GM21619 (cell line): Measurements from ENCODE around the gene RIPOR3.
"Not testable (repeated sequence)": the region's sequence is repeated elsewhere in the genome, so short reads cannot be mapped to it uniquely, and the experiment has no call there.

Experiments
- ATAC-seq: cut with Tn5 transposase; IDR thresholded peaks from one replicate; pipeline ENCODE4 v1.9.1; 2021; ENCODE audit not compliant: unreplicated experiment

RIPOR3 gene

DNA sequence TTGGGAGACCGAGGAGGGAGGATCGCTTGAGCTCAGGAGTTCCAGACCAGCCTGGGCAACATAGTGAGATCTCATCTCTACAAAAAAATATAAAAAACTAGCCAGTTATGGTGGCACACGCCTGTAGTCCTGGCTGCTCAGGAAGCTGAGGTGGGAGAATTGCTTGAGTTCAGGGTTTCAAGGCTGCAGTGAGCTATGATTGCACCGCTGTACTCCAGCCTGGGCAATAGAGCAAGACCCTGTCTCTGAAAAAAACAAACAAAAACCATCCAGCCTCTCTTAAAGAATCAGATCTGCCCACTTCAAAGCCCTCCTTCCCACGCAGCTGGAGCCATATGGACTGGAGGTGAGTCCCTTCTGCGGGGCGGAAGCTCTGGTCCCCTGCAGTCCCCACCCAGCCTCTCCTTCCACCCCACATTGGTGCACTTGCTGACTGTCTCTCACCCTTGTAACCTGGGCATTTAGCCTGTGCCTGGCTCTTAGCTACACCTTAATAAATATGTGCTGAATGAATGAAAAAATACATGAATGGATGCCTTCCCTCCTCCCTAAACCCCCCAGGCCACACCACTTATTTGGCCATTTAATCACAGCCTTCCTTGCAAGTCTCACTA is 32.9 kb upstream of the RIPOR3 start:
- ATAC-seq, result no peak

DNA sequence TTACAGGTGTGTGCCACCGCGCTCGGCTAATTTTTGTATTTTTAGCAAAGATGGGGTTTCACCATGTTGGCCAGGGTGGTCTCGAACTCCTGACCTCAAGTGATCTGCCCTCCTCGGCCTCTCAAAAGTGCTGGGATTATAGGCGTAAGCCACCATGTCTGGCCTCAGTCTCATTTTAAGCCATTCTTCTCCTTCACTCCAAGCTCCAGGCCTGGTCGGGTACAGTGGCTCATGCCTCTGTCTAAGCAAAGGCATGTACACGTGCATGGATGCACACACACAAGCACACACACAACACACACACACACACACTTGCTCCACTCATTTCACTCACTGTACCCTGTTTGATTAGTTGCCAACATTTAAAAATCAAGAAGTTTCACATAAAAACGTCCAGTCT is 32.3 kb upstream of the RIPOR3 start:
- ATAC-seq, result no peak

- no peak for ATAC-seq
These were observed 31.2 kb upstream of the RIPOR3 start for GRCh38 chr20:50722424-50723155.

DNA sequence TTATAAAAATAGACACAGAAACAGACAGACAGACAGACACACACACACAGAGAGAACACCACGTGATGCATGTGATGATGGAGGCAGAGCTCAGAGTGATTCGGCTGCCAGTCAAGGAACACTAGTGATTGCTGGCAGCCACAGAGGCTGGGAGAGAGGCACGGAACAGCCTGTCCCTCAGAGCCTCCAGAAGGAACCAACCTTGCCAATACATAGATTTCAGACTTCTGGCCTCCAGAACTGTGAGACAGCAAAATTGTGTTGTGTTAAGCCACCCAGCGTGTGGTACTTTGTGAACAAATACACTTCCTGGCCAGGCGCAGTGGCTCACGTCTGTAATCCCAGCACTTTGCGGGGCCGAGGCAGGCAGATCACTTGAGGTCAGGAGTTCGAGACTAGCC is 30.5 kb upstream of the RIPOR3 start:
- ATAC-seq, result no peak

DNA sequence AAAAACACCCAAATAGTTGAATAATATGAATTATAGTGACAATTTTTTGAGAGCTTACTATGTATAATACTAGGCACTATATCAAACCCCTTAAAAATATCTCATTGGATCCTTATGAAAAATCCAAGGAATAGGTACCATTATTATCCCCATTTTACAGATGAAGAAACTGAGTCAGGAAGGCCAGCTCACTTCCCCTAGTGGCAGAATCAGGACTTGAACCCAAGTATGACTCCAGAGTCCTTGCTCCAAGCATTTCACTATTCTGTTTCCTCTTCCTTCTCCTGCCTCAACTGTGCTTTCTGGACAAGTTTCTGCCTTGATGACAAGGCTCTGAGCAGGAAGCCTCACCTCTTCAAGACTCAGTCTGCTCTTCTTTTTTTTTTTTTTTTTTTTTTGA is 29.2 kb upstream of the RIPOR3 start:
- ATAC-seq, result no peak

- no peak for ATAC-seq
These were observed 28.7 kb upstream of the RIPOR3 start for GRCh38 chr20:50720026-50720425.

DNA sequence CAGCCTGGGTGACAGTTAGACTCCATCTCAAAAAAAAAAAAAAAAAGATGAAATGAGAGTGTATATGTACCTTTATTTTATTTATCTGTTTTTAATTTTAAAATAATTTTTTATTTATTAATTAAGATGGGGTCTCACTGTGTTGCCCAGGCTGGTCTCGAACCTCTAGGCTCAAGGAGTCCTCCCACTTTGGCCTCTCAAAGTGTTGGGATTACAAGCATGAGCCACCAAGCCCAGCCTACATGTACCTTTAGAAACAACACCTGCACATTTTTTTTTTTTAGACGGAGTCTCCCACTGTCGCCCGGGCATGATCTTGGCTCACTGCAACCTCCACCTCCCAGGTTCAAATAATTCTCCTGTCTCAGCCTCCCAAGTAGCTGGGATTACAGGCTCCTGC is 28.0 kb upstream of the RIPOR3 start:
- no peak for ATAC-seq

DNA sequence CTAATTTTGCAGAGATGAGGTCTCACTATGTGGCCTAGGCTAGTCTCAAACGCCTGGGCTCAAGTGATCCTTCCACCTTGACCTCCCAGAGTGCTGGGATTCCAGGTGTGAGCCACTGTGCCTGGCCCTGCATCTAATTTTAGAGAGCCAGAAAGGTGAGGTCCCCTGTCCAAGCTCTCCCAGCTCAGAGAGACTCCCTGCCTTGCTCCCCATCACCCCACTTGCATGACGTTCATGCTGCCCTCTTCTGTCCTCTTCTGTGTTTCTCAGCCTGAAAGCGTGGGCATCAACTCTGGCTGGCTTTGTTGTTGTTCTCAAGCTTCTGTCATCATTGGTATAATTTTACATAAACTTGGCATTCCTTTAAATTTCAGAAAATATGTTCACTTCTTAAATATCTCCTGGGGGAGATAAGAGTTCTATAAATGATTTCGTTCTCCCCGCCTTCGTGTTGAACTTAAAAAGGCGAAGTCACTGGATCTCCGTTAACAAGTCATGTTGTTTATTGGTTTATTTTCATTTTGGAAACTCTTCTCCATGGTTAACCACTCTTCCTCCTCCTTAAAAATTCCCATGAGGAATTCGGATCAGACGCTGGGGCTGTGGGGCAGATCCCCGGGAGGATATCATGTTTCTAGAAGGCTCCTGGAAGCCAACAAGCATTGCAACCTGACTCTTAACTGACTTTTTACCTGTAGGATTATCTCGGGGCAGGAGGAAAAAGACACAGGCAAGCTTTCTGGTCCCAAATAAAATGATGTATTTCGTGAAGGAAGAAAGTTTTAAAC is 26.8 kb upstream of the RIPOR3 start:
- ATAC-seq, result no peak

GRCh38 chr20:50717312-50717711 is 26.0 kb upstream of the RIPOR3 start:
- ATAC-seq, result no peak

- no peak for ATAC-seq
These were observed 25.2 kb upstream of the RIPOR3 start for GRCh38 chr20:50716518-50716917.

DNA sequence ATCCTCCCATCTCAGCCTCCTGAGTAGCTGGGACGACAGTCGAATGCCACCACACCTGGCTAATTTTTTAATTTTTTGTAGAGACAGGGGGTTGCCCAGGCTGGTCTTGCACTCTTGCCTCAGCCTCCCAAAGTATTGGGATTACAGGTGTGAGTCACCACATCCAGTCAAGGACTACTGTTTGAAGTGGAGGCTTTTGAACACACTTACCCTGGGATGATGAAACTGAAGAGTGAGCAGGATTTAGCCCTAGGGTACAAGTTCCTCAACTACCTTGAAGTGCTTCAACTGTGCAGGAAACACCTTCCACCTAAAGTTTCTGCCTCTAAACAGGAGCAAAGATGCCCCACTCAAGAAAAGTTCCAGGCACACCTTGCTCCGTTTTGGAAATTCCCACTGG is 24.4 kb upstream of the RIPOR3 start:
- no peak for ATAC-seq

- not testable (repeated sequence) for ATAC-seq
These were observed 23.1 kb upstream of the RIPOR3 start for GRCh38 chr20:50714426-50714825.

GRCh38 chr20:50713657-50714101 is 22.3 kb upstream of the RIPOR3 start:
- ATAC-seq, result no peak

DNA sequence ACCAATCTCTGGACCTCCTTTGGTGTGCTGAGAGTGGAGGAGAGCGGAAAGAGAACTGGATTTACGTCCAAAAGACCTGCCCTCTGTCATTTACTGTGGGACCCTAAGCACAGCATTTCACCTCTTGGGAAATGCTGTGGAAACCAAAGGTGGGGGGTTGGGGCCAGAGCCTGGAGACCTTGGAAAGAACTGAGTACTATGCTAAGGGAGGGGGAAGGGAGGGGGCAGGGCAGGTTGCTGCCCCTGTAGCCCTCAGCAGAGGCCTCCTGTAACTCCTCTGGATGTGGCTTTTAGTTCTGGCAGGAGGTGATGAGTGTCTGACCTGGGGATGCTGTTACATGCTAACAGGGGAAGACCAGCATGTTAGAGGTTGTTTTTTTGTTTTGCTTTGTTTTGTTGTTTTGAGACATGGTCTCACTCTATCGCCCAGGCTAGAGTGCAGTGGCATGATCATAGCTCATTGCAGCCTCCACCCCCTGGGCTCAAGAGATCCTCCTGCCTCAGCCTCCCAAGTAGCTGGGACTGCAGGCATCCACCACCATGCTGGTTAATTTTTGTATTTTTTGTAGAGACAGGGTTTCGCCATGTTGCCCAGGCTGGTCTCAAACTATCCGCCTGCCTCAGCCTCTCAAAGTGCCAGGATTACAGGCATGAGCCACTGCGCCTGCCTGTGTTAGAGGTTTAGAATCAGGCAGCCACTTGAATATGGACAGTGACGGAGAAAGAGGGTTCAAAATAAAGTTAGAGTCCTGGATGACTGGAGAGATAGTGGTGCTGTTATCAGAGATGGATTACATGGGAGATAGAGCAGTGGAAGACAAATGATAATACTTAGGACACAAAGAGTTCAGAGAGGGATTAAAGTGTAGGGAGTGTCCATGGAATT is 21.7 kb upstream of the RIPOR3 start:
- no peak for ATAC-seq

- ATAC-seq, result no peak
These were observed 19.9 kb upstream of the RIPOR3 start for GRCh38 chr20:50711113-50711825.

GRCh38 chr20:50710492-50711063 is 19.2 kb upstream of the RIPOR3 start:
- ATAC-seq, result no peak

- no peak for ATAC-seq
These were observed 18.3 kb upstream of the RIPOR3 start for GRCh38 chr20:50709636-50709973.

DNA sequence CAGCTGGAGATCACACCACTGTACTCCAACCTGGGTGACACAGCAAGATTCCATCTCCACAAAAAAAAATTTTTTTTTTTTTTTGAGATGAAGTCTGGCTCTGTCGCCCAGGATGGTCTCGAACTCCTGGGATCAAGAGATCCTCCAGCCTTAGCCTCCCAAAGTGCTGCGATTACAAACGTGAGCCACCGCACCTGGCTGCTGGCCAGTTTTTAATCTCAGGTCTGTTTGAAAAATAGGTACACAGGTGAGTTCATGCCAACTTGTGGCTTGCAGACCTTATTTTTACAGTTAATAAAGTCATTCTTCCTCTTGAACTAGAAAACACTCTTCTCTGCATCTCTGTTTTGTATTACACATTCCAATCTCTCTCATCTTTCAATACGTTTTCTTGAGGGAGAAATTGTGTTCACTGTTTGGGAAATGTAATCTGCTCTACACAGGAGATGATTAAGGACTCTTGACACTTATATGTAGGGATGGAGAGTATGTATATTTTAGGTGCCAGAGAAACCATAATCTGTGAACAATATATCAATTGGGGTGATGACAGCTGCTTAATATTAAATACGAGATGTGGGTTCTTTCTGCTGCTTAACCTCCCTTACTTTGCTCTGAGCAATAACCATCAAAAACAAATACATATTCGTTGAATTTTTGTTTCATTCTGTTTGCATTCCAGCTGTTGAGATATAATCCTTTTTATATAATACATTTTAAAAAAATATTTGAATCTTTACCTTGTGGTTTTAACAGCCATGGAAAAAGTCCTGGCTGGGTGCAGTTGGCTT is 17.7 kb upstream of the RIPOR3 start:
- no peak for ATAC-seq

- no peak for ATAC-seq
These were observed 13.6 kb upstream of the RIPOR3 start for GRCh38 chr20:50704971-50705370.
